Lower leg skin (tissue), 3 donors: ENCODE measurements around the gene TTC39C.

Experiments
- POLR2A ChIP-seq, 2 donors: fragments of 450-650 bp; IDR thresholded peaks; one replicate each; pipeline ENCODE4 v1.6.1; 2016 to 2017; ENCODE audit warnings: antibody characterized with exemption in 2 of 2, mild to moderate bottlenecking in 1 of 2, moderate library complexity in 1 of 2
- TF ChIP-seq, protein P1 (sequence below), 3 donors: fragments of 450-650 bp; IDR thresholded peaks; one replicate each; pipeline ENCODE4 v1.5.1; 2016; ENCODE audit warnings: antibody characterized with exemption in 3 of 3, mild to moderate bottlenecking in 3 of 3, moderate library complexity in 2 of 3

DNA sequence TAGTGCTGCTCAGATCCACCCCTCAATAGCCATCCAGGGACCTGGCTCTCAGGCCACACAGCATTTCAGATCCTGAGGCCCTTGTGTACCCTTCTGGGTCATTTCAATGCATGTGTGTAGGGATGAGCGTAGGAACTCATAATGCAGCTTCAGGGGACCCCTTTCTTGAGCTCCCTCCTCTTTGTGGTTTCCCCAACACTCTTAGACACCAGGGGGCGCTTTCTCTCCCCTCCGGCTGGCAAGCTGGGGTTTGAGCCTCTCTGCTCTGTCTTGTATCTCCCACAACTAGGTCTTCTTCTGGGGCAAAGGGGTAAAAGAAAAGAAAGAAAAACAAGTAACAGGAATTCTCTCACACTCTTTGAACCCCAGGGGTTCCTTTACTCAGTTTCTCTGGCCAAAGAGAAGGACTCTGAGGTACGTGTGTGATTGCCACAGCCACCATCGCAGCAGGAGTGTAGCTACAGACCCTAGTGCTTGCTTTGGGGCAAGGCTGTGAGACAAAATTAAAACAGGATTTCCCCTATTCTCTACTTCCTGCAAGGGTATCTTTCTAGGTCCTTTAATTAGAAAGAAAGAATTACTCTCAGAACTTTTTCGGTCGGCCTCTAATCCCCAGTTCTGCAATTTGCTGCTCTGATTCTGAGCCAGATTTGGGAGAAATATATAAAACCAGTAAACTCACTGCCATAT, 162.3 kb downstream of the TTC39C start:
- TF ChIP-seq POLR2A (IDR thresholded peaks at IDR 0.05): no peak
- TF ChIP-seq, protein P1, sequence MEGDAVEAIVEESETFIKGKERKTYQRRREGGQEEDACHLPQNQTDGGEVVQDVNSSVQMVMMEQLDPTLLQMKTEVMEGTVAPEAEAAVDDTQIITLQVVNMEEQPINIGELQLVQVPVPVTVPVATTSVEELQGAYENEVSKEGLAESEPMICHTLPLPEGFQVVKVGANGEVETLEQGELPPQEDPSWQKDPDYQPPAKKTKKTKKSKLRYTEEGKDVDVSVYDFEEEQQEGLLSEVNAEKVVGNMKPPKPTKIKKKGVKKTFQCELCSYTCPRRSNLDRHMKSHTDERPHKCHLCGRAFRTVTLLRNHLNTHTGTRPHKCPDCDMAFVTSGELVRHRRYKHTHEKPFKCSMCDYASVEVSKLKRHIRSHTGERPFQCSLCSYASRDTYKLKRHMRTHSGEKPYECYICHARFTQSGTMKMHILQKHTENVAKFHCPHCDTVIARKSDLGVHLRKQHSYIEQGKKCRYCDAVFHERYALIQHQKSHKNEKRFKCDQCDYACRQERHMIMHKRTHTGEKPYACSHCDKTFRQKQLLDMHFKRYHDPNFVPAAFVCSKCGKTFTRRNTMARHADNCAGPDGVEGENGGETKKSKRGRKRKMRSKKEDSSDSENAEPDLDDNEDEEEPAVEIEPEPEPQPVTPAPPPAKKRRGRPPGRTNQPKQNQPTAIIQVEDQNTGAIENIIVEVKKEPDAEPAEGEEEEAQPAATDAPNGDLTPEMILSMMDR (IDR thresholded peaks at IDR 0.05): no peak
